ENCODE results near the gene ADAMTS6.

DNA sequence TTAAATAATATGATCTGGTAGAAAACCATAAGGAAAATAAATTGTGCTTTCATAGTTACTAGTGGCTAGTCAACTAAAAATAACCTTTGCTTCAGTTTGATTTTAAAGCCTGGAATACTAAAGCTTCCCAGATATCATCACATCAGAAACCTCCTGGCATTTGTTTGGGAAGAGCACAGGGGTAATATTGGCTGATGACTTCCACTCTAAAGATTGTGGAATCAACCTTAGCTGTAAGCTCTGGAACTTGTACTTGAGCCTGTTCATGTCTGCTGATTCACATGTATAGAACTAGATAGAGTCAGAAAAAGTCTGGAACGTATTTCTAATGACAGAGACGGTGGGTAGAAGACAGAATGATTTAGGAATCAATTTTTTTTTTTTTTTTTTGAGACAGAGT lies 367.9 kb downstream of the ADAMTS6 start:
- TF ChIP-seq CTCF (IDR thresholded peaks at IDR 0.05) (no peak), POLR2A (IDR thresholded peaks at IDR 0.05) (no peak), POLR2AphosphoS5 (IDR thresholded peaks at IDR 0.05) (no peak)
